ENCODE measurements around the gene ANKRD39.

DNA sequence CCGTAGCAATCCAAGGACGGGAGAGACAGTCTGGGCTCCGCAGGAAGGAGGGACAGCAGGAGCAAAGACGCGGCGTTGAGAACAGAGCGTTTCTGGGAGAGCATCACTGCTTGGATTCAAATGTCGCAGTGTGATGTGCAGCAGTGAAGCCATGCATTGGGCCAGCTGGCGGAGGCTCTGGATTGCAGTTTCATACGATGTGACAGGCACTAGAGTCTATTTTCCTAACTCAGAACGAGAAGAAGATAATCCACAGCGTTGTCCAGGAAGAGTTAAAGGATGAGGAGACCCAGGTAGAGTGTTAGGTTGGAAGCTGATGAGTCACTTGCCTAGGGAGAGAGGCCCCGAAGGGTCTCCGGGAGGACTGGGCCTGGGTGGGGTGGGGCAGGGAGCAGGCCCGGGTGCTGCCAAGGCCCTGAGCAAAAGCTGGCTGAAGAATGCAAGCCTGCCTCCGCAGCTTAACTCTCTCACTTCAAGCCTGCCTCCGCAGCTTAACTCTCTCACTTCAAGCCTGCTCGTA lies 29.7 kb upstream of the ANKRD39 start:
- TF ChIP-seq, protein P1, sequence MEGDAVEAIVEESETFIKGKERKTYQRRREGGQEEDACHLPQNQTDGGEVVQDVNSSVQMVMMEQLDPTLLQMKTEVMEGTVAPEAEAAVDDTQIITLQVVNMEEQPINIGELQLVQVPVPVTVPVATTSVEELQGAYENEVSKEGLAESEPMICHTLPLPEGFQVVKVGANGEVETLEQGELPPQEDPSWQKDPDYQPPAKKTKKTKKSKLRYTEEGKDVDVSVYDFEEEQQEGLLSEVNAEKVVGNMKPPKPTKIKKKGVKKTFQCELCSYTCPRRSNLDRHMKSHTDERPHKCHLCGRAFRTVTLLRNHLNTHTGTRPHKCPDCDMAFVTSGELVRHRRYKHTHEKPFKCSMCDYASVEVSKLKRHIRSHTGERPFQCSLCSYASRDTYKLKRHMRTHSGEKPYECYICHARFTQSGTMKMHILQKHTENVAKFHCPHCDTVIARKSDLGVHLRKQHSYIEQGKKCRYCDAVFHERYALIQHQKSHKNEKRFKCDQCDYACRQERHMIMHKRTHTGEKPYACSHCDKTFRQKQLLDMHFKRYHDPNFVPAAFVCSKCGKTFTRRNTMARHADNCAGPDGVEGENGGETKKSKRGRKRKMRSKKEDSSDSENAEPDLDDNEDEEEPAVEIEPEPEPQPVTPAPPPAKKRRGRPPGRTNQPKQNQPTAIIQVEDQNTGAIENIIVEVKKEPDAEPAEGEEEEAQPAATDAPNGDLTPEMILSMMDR (conservative IDR thresholded peaks at IDR 0.05; ENCODE audit: low read depth in 2 of 2) = no peak
- no peak for TF ChIP-seq POLR2AphosphoS5 (IDR thresholded peaks at IDR 0.05; ENCODE audit: low read depth)
- TF ChIP-seq JUNB (IDR thresholded peaks at IDR 0.05; ENCODE audit: unreplicated experiment) = no peak
- no peak for TF ChIP-seq EZH2 (IDR thresholded peaks at IDR 0.05; ENCODE audit: low read depth, unreplicated experiment)
- TF ChIP-seq EZH2phosphoT487 (IDR thresholded peaks at IDR 0.05; ENCODE audit: unreplicated experiment) = no peak
- no peak for TF ChIP-seq CREB1 (CRISPR knock-in tag; IDR thresholded peaks at IDR 0.05; ENCODE audit: low read depth)
- no peak for TF ChIP-seq NANOG (IDR thresholded peaks at IDR 0.05; ENCODE audit: borderline replicate concordance)
- TF ChIP-seq STAT1 (IDR thresholded peaks at IDR 0.05; ENCODE audit: unreplicated experiment) = no peak
- no peak for TF ChIP-seq ZNF114 (CRISPR knock-in tag; IDR thresholded peaks at IDR 0.05)
- TF ChIP-seq REST (IDR thresholded peaks at IDR 0.05; ENCODE audit: unreplicated experiment) = no peak

Data from GM23338 (cell line).